GM12872 (cell line): ENCODE data around the gene SDK1.

ENCODE experiments used
- TF ChIP-seq, protein P1 (sequence below): IDR thresholded peaks from 3 replicates; pipeline ENCODE4 v1.5.1; 2011; ENCODE audit warnings: low read depth, mild to moderate bottlenecking, low read length, moderate library complexity; ENCODE audit not compliant: insufficient read depth

The SDK1 gene

DNA sequence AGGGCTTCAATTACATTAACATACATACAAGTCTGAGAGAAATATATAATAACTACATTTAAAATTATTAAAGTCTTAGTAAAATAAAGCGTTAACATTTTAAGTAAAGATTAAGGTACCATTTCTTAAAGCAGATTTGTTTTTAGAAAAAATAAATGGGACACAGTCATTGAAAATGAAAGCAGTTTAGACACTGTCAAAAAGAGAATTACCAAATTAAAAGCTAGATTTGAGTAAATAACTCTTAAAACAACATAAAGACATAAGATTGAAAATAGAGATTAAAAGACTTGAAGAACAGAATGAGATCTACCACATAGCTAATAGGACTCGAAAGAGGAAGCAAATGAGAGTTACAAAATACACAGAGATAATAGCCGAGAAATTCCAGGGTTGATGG lies 818.8 kb downstream of the SDK1 start:
- TF ChIP-seq, protein P1, sequence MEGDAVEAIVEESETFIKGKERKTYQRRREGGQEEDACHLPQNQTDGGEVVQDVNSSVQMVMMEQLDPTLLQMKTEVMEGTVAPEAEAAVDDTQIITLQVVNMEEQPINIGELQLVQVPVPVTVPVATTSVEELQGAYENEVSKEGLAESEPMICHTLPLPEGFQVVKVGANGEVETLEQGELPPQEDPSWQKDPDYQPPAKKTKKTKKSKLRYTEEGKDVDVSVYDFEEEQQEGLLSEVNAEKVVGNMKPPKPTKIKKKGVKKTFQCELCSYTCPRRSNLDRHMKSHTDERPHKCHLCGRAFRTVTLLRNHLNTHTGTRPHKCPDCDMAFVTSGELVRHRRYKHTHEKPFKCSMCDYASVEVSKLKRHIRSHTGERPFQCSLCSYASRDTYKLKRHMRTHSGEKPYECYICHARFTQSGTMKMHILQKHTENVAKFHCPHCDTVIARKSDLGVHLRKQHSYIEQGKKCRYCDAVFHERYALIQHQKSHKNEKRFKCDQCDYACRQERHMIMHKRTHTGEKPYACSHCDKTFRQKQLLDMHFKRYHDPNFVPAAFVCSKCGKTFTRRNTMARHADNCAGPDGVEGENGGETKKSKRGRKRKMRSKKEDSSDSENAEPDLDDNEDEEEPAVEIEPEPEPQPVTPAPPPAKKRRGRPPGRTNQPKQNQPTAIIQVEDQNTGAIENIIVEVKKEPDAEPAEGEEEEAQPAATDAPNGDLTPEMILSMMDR = no peak

DNA sequence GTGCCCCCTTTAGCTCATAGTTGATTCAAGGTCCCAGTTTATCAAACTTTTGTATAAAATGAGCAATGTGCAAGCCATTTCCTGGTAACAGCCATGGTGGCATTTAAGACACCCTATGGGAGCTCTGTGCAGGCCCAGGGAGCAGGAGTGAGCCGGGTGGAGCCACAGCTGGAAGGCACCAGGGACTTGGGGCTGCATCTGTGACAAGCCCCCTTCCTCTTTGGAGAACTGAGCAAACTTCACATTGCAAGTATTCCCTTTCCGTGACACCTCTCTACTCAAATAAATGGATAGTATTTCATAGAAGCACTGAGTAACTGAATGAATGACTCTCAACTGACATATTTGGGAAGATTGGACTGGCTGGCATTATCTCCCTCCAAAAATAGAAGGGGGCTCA lies 822.3 kb downstream of the SDK1 start:
- TF ChIP-seq, protein P1 = no peak

DNA sequence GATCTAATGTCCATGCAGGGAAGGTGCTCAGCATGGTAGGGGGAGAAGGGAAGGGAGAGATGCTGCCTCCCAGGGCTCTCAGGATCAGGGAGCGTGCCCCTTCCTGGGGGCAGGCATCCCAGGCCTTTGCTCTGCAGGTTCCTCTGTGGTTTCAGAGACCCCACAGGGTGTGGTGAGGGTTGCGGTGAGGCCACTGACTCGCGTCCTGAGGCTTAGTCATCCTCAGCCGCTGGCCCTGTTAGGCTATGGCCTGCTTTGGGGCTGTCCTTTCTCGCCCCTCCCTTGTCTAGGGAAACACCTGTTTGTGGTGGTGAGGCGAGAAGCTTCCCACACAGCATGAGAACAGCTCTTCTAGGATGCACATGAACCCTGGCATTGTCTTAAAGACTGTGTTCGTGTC lies 822.8 kb downstream of the SDK1 start:
- TF ChIP-seq, protein P1 = no peak

DNA sequence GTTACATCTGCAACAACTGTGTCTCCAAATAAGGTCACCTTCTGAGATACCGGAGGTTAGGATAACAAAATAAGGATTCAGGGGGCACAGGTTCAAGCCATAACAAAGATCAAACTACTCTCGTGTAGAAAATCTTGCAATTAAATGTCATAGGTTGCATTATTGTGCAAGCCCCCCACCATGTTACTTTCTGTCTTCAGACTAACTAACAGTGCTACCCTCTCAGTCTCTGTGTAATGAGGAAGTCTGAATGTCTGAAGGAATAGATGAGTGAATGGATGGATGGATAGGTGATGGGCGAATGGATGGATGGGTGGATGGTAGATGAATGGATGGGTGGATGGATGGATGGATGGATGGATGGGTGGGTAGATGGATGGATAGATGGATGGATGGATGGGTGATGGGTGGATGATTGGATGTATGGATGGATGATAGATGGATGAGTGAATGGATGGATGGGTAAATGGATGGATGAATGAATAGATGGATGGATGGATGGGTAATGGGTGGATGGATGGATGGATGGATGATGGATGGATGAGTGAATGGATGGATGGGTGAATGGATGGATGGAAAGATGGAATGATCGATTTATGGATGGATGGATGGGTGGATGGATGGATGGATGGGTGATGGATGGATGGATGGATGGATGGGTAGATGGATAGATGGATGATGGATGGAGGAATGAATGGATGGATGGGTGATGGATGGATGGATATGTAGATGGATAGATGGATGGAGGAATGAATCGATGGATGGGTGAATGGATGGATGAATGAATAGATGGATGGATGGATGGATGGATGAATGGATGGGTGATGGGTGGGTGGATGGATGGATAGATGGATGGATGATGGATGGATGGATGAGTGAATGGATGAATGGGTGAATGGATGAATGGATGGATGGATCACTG lies 823.8 kb downstream of the SDK1 start:
- TF ChIP-seq, protein P1 = no peak

DNA sequence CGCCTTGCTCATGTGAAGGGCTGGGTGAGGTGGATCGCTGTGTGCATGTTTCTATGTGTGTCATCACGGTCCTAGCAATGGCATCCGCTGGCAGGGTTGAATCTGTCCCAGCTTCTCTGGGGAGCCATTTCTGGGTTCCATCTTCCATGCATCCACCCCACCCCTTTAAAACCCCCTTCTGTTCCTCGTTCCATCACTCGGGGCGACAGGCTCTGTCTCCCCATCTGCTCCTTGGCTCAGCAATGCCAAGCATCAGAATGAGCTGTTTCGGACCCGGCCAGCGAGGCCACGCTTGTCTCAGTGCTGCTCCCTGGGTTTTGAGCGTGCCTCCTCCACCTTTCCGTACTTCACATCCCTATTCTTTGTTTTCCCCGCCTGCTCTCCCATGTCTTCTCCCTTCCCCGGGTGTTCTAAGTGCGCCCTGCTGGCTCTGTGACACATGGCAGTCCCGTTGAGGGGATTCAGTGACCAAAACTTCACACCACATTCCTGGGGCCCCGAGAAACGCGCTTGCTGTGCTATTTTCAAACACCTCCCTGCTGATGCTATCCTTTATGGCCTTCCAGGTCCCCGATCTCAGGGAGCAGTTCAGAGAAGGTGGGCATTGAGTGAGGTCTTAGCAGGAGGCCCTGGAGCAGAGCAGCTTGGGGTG lies 827.0 kb downstream of the SDK1 start:
- TF ChIP-seq, protein P1 = no peak

DNA sequence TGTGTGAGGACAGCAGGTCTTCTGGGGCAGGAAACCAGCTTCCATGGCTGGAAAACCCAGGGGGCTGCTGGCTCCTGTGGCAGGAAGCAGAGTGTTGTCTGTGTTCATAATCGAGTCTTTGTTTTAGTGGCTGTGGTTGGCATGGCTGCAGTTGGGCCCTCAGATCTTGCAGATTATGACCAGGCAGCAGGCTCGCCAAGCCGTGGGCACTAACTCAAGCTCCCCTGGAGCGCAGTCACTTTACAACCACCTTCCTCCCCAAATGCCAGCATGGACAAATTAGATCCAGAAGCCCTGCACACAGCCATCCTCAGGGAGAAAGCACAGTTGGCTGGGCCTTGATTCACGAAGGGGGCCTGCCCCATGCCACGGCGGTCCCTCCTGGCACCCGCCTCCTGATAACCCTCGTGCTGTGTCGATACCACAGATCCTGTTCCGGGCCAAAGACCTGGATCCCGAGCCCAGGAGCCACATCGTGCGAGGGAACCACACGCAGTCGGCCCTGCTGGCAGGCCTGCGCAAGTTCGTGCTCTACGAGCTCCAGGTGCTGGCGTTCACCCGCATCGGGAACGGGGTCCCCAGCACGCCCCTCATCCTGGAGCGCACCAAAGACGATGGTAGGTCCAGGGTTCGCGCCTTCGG lies 828.5 kb downstream of the SDK1 start:
- TF ChIP-seq, protein P1 = no peak

DNA sequence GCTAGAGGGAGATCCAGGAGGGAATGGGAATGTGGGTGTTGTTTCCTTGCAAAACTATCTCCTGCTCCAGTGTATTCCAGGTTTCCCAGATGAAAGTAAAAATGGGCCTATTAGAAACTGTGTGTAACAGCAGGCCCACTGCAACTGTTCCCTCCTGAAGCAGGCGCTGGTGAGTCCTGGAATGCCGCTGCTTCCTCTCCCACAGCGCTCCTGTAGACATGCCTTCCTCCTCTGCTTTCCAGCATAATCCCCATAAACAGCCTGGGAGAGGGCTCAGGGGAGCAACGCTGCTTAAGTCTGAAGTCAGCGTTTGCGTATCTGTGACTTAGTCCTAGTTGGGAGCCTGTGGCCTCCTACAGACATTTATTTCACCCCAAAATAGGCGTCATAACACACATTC lies 830.0 kb downstream of the SDK1 start:
- TF ChIP-seq, protein P1 = no peak
